SH-SY5Y (cell line): ENCODE measurements around the gene DACH1.

Experiments
- GATA2 ChIP-seq: IDR thresholded peaks from 2 replicates; pipeline ENCODE4 v1.6.1; 2011; ENCODE audit warnings: mild to moderate bottlenecking, low read depth, low read length
- GATA3 ChIP-seq: IDR thresholded peaks from 2 replicates; pipeline ENCODE4 v1.6.1; 2011; ENCODE audit warnings: low read depth, mild to moderate bottlenecking, low read length, moderate library complexity

DNA sequence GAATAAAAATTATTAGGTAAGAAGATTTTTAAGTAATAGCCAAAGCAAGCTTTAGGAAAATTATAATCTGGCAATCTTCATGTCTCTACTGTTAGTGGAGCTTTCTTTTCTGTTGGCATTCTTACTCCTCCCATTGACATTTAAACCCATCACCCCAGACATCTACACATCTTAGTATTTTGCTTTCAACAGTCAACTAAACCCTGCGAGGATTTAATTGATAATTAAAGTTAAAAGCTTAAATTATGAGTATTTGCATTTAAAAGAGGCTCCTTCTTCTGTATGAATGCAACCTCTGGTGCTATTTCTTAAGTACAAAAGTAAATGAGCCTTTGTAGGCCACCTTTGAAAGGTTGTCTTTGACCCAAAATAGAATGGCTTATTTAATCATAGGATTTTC lies 148.1 kb downstream of the DACH1 start:
- TF ChIP-seq GATA2 (no peak), GATA3 (no peak)
